GM18502 (cell line): ENCODE measurements around the gene PAXX.

Experiments
- ATAC-seq: cut with Tn5 transposase; IDR thresholded peaks from one replicate; pipeline ENCODE4 v1.9.1; 2021; ENCODE audit warnings: mild to moderate bottlenecking; ENCODE audit not compliant: unreplicated experiment, poor library complexity

Gene PAXX

DNA sequence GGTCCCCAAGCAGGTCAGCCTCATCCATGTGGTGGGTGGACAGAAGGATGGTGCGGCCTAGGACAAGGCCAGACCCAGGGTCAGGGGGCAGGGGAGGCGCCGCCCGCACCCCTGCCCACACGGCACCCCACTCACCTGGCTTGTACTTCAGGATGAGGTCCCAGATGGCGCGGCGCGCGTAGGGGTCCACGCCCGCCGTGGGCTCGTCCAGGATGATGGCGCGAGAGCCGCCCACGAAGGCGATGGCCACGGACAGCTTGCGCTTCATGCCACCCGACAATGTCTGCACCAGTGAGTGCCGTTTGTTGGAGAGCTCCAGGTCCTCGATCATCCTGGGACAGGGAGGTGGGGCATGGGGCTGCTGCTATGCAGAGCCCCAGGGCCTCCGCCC is 23.3 kb downstream of the PAXX start:
- ATAC-seq = no peak

DNA sequence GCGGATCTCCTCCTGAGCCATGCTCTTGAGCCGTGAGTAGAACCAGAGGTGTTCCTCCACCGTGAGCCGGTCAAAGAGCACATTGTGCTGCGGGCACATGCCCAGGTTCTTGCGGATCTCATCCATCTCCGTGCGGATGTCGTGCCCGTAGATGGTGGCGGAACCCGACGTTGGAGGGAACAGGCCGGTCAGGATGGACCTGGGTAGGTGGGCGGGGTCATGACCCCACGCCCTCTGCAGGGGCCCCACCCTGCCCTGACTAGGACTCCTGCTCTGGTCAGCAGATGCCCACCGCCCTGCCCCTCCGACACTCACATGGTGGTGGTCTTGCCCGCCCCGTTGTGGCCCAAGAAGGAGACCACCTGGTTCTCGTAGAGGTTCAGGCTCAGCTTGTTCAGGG is 23.8 kb downstream of the PAXX start:
- ATAC-seq = no peak

DNA sequence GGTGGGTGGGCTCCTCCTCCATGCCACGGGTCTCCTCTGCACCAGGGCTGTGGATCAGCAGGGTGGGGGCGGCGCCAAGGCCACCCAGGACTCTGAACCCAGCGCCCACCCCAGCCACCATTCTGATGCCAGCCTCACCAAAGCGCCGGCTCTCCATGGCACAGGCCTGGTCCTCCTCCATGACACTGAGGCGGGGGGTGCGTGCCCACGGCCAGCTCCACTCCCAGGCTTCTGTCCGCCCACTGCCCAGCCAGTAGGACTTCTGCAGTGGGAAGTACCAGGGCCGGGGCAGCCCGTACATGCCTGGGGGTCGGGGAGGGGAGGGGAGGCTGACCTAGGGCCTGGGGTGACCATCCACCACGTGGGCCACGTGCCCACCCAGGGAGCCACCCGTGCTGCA is 24.2 kb downstream of the PAXX start:
- no peak for ATAC-seq

DNA sequence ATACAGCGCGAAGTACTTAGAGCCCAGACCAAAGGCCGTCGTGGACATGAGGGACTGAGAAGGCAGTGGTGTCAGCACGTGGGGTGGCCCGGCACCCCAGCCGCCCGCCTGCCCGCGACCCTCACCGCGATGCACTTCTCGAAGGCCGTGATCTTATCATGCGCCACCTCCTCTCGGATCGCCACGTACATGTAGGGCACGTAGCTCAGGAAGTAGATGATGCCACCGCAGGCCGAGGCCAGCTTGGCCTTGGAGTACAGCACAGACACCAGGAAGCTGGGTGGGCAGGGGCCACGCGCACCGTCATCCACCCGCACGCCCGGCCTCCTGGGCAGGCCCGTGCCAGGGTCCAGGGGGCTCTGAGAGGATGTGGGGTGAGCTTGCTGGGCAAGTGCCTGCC is 24.8 kb downstream of the PAXX start:
- no peak for ATAC-seq

DNA sequence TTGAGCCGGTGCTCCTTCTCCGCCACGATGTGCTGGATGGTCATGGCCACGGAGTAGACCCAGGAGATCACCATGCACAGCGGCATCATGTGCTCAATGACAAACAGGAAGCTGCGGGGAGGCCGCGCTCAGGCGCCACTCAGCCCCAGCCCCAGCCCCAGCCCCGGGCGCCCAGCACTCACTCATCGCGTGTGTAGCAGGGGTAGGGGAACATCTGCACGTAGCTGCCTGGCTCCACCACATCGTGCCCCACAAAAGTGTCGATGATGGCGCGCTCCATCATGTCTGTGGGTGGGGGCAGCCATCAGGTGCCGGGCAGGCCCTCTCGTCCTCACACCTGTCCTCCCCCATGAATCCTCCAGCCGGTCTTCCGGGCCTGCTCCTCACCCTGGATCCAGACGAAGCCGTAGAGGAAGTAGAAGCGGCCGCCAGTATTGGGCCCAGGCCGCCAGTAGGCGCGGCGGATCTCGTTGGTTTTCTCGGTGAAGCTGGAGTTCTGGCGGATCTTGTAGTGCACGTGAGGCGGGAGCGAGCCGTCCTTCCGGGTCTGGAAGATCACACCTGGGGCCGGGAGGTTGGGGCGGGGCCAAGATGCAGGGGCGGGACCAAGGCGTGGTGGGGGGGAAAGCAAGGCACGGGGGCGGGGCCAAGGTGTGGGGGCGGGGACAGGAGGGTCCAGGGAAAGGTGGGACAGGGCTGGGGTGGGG is 25.7 kb downstream of the PAXX start:
- no peak for ATAC-seq

DNA sequence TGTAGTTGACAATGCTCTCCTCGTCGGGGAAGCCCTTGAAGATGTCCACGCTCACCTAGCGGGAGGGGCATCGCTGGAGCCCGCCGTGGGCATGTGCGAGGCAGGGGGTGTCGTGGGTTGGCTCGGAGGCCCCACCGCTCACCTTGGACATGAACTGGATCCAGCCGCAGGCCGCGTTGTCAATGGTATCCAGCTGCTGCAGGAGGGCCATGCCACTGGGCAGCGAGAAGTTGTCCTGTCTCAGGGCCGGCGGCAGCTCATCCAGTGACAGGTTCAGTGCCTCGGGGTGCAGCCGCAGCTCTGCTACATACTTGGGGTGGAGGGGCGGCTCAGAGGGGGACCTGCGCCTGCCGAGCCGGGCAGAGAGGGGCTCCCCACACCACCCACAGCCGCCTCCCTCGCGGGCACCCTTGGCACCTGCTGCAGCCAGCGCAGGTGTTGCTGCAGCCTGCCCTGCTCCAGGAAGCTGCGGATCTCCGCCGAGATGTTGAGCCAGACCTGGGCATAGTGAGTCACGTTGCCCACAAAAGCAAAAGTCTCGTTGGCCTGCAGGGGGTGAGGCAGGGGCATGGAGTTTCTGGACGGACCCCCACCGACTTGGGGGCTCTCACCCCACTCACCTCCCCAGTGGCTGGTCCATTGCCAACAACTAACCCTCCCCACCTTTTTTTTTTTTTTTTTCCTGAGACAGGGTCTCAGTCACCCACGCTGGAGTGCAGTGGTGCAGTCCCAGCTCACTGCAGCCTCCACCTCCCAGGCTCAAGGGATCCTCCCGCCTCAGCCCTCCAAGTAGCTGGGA is 26.7 kb downstream of the PAXX start:
- no peak for ATAC-seq

DNA sequence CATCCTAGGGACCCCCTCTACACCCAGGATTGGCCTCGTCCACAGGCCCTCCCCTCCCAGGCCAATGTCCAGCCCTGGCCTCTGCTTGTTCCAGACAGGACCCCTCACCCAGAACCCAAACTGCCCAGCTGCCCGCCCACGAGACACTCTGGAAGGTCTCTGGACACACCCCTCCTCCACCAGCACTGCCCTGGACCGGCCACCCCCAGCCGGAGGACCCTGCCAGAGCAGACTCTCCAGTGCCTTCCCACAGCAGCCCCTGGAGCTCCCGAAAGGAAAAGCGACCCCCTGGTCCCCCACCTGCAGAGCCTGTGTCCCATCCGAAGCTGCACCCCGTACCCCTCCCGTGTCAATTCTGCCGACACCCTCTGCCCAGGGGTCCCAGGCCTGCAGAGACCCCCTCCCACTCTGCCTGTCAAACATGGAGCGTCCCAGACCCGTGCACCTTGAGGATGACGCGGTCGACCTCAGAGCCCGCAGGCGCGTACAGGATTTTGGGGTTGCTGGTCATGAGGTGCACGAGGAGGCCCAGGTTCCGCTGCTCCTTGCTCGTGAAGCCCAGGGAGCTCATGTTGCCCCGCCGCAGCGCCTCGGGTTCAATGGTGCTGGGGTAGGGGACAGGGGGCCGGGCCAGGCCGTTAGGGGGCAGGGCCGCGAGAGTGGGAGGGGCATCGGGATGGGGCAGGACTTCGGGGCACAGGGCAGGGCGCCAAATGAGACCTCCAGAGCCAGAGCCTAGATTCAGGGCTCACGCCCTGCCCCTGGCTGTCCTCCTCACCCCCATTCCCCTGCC is 27.9 kb downstream of the PAXX start:
- no peak for ATAC-seq

DNA sequence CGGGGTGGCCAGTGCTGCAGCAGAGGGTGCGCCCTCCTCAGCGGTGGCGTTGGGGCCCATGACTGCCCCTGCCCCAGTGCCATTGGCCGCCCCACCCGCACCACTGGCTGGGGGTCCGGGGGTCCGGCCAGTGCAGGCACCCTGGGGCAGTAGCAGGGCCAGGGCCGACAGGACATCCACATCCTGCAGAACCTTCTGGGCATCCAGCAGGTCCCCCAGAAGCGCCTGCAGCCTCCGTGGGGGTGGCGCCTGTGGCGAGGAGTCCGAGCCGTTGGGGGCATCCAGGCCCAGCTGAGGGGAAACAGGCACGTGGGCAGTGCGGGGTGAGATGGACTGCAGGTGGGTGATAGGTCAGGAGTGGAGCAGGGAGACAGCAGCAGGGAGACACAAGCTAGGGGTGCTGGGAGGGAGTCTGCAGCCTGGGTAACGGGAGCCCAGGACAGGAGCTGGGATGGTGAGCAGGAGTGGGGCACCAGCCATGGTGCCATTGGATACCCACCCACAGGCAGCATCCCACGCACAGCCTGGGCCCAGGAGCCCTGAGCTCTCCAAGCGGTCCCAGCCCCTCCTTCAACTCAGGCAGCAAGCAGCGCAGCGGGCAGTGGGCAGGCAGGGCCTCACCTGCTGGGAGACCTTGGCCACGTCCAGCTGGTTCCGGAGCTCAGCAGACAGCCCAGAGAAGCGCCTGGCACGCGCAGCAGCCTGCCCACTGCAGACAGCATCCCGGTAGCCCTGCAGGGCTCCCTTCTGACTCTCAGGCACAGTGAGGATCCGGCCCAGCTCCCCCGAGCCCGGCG is 28.7 kb downstream of the PAXX start:
- ATAC-seq = no peak

DNA sequence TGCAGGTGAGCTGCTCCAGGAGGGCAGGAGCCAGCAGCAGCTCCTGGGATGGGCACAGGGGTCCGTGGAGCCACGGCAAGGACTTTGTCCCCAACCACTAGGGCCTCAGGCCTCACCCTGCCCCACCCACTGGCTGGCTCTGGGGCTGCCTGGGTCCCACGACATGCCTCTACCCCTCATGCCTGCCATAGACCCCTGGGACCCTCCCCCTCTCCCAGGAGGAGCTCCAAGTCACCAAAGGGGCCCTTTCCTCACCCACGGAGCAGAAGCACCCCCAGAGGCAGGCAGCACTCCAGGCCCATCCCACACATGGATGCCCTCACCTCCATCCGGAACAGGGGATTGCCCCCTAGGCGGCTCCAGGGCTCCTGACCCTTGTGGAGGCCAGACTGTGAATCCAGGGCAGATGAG is 29.4 kb downstream of the PAXX start:
- no peak for ATAC-seq

DNA sequence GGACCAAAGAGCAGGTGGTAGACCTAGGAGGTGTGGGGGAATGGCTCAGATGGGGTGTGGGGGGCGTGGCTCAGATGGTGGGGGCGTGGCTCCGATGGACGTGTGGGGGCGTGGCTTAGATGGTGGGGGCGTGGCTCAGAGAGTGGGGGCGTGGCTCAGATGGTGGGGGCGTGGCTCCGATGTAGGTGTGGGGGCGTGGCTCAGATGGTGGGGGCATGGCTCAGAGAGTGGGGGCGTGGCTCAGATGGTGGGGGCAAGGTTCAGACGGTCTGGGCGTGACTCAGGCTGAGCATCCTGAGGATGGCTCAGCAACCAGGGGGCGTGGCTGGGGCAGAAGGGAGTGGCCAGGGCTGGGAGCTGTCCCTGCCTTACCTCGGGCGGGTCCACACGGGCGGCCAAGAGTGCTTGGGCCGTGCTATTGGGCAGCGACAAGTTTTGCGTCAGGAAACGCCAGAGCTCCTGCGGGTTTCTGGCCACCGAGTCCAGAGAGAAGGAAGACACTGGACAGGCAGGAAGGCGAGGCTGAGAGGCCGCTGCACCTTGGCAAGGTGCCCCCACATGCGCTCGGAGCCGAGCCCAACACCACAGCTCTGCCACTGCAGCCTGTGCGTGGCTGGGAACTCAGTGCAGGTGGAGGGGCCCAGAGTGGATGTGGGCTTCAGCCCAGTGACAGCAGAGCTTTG is 29.9 kb downstream of the PAXX start:
- ATAC-seq = no peak

DNA sequence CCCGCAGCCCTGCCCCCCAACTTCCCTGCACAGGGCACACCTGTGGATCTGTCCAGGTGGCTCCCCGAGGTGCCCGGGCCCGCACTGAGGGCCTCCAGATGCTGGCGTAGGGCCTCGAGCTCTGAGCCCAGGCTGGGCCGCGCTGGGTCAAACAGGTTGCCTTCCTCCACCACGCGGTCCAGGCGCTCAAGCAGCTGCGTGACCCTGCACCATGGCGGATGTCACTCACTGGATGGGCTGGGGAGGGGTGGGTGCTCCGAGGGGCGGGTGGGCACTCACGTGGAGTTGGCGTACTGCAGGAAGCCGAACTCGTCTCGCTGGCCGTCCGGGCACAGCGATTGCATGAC is 30.4 kb downstream of the PAXX start:
- ATAC-seq = no peak

DNA sequence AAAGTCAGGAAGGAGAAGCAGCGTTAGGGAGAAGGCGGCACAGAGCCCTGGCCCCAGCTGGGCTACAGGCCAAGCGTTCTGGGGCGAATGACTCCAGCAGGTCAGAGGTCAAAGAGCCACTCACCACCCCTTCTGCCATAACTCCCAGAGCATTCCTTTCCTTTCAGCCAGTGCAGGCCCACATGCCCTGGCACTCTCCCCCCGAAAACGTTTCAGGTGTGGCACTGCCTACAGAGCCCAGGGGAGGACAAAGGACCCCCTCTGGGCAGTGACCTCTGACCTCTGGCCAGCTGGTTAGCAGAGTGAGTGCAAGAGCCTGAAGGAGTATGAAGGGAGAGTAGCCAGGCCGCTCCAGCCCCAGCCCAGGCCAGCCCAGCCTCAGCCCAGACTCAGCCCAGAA is 30.9 kb downstream of the PAXX start:
- no peak for ATAC-seq

DNA sequence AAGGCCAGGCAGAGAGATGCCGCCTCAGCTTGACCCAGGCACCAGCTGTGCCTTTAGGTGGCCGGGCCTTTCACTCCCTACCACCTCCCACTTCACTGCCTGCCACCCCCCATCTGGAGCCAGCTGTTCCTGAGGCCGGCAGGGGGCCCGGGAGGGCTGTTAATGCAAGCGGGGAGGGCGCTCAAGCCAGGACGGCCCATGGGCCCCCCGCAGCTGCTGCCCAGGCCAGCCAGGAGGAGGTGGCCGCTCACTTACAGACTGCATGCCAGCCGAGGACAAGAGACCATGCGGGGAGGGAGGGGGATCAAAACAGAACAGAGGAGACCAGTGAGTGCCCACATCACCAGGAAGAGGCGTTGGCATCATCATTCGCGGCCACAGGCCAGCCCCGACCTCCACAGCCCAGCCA is 31.4 kb downstream of the PAXX start:
- ATAC-seq = no peak

DNA sequence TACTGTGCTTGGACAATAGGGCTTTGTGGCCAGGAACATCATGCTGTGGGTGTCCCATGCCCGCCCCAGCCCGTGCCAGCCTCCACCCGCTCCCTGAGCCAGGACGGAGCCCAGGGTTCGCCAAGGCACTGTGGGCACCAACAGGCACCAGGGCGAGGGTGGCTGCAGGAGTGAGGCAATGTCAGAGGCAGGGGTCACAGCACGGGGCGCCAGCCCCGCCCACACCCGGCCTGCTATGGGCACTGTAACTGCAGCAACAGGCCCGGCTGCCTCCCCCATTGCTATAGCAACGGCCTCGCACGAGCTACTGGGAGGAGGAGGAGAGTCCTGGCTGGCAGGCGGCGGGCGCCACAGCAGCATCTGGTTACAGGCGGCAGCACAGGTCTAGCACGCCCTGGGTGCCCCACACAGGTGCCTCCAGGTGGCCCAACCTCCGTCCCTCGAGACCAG is 33.3 kb downstream of the PAXX start:
- no peak for ATAC-seq

DNA sequence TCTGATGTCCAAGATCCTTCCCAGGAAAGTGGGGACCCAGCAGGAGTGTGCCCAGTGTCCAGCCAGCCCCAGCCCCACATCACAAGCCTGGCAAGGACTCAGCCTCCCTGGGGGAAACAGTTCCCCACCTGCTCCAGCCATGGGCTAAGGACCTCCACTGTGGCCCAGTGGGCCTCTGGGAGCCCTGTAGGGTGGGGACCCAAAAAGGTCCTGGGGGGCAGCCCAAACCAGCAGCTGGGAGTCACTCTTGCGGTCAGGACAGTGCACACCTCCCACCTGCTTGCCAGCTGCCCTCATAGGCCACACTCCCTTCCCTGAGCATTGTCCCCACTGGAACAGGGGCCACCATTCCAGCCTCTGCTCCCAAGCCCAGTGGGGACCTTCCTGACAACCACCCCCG is 34.2 kb downstream of the PAXX start:
- ATAC-seq = no peak

DNA sequence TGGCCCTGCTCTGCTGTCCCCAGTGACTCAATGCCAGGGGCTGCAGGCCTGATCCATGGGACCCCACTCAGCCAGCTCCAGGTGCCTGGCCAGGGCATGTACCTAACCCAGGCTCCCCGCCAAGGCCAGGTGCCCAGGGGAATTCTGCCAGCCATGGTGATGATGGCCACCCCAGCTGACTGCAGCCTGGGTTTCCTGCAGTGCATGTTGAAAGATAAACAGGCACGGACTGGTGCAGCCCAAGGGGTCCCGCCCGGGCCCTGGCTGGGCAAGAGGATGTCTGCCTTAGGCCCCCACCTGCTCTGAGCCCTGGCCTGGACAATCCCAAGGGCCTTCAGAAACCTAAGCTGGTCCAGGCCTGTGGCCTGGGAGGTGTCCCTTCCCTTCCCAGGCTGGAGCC is 34.6 kb downstream of the PAXX start:
- ATAC-seq = no peak

DNA sequence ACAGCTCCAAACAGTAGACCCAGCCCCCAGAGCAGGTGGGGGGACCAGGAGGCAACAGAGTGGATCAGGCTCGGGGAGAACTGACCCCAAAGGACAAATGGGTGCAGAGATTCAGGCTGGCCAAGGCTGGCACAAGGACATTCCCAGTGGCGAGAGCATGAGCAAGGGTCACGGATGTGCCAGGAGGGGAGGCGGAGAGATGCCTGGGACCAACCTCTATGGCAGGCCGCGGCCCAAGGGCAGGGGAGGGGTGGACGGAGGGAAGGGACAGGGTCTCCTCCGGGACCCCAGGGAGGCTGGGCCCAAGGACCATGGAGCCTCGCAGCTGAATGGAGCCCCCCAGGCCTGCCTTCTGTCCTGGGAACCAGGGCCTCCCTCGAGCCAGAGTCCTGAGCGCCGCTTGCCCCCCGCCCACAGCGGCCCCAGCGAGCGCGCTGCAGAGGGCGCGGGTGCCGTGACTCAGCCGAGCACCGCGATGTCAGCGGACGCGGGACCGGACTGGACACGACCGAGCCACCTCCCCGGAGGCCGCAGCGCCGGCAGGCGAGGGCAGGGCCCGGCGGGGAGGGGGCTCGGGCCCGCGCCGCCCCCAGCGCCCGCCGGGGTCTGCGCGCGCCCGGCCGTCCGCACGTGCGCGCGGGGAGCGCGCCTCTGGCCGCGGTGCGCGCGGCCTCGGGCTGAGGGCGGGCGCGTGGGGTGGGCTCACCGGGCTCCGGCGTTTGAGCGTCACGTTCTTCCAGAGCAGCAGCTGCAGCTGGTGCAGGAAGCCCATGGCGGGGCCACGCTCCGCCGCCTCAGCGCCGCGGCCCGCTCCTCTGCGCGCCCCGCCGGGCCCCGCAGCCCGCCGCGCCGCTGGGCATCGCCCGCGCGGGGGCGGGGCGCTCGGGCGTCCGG is 35.4 kb downstream of the PAXX start, which contains the start of gene ABCA2:
ABCA2 (minus strand) TSS at position 869 of the 894 bp plus-strand sequence; CDS start at position 772, 97 bp downstream.
- ATAC-seq = no peak

DNA sequence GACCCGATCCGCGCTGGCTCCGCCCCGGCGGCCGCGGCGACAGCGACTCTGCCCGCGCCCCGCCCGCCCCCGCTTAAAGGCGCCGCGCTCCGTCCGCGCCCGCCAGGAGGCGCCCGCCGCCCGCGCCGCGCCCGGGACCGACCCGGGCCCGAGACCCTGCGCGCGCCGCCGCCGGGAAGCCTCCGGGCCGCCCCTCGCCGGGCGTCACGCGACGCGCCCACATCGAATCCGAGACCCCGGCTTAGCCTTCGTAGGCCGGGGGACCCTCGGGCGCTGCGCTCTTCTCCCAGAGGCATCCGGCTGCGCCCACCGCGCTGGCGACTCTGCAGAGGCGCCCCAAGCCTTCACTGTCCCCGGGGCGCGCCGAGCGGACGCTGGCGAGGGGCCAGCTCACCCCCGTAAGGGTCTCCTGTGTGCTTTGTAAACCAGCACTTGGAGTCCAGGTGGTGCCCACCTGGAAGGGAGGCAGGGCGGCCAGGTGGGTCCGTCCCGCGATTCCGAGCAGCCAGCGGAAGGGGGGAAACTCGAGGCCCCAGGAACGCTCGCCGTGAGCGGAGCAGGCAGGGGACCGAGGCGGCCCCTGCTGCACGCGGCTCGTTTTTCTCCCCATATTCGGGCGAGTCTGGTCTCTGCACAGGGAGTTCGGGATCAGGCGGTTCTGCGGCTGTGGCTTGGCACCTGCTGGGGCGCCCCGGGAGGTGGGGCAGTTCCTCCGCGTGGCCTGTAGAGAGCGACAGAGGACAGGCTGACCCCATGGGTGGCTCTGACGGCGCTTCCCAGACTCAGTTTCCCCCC is 36.2 kb downstream of the PAXX start:
- peak; percentile 44 for ATAC-seq
